NOMO-1 treated with dmso at 0.1 percent for 144 hours (cell line): ENCODE data around the gene OTUD5.

Experiments
- DNase-seq: peaks from one replicate; lab custom pipeline; 2025; ENCODE audit not compliant: unreplicated experiment; lab: John Stamatoyannopoulos, UW

OTUD5 gene

DNA sequence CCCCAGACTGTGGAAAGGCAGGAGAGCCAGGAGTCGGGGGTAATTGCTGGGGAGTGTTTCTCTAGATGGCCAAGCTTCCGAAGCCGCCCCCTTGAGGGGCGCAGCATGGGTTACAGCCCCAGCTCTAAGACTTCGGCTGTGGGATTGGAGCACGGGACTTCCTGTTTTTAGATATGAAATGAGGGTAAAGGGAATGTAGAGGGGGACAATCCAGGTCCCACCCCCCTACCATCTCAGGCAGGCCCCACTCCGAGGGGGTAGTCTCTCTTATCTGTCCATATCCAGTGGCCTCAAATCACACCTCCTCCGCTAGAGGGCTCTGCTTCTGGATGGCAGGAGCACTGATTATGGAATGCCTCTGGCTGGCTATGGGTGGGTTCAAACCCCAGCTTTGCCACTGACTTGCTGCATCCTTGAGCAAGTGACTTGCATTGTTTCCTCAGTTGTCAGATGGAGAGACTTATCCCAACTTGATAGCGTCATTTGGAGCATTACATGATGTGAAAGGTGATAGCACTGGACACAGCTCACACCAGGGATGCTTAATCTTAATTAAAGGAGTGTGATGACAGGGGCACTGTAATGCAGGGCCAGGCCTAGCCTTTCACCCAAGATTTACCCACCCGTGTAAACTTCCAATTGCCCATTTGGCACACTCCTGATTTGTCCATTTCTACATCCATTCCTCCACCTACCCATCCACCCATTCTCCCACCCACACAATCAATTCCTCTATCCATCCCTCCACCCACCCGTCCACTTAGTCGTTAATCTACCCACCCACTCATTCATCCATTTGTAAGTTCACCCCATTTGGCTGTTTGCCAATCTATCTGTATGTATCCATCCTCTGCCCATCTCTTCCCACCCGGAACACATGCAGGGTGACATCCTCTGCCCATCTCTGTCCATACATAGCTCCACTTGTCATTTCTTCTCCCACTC, 15.1 kb upstream of the OTUD5 start:
- no peak for DNase-seq

- no peak for DNase-seq
Observed at GRCh38 chrX:48971249-48972219, 14.1 kb upstream of the OTUD5 start, which contains the start of gene KCND1. TSS of gene KCND1 (minus strand) at chrX:48971844. CDS start at chrX:48970271, 1,573 bp downstream.

GRCh38 chrX:48969471-48969870, 12.1 kb upstream of the OTUD5 start:
- no peak for DNase-seq

DNA sequence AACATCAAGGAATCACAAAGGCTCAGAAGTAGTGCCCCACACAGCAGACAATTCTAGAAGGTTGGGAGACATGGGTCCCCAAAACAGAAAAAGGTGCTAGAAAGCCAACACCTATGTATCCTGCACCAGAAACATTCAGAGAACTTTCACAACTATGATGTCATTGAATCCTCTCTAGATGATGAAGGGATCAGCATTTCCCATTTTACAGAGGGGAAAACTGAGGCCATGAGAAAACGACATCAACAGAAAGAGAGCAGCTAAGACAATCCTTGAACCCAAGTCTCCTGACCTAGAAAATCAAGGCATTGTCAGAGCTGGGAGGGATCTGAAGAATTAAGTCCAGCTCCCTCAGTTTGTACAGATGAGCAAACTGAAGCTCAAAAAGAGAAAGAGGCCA, 11.0 kb upstream of the OTUD5 start:
- no peak for DNase-seq

GRCh38 chrX:48966796-48967579, 9.6 kb upstream of the OTUD5 start:
- DNase-seq: no peak

DNA sequence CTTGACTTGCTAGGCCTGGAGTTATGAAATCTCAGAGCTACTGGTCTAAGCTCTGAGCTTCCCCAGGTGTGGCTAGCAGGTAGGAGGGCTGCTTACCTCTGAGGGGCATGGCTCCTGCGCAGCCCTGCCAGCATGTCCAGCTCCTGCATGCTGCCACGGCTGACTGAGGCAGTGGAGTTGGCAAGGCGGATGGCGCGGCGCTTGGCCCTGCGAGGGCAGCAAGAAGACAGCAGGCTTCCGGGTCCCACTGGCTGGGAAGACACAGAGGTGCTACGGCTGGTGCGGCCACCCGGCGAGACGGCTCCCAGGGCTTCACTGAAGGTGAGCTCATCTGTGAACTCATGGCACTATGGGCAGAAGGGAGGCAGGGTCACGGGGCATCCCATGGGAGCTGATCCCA, 8.6 kb upstream of the OTUD5 start:
- DNase-seq: no peak

- no peak for DNase-seq
Observed at GRCh38 chrX:48961585-48962091, 4.2 kb upstream of the OTUD5 start.

GRCh38 chrX:48960291-48960690, 2.9 kb upstream of the OTUD5 start:
- DNase-seq: peak; percentile 44

DNA sequence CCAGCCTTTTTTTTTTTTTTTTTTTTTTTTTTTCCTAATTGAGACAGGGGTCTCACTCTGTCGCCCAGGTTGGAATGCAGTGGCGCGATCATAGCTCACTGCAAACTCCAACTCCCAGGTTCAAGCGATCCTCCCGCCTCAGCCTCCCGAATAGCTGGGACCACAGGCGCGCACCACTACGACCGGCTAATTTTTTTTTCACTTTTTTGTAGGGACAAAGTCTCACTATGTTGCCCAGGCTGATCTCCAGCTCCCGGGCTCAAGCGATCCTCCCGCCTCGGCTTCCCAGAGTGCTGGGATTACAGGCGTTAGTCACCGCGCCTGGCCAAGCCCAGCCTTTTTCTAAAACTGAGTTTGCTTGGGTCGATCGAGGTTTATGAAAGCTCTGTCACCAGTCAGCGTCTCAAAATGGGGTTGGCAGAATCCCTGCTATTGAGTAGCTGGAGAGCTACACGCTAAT, 1.3 kb upstream of the OTUD5 start:
- DNase-seq: no peak

- peak; percentile 88 for DNase-seq
Observed at GRCh38 chrX:48957827-48958634, 624 bp upstream of the OTUD5 start.

GRCh38 chrX:48956728-48957414, 536 bp downstream of the OTUD5 start:
- no peak for DNase-seq

DNA sequence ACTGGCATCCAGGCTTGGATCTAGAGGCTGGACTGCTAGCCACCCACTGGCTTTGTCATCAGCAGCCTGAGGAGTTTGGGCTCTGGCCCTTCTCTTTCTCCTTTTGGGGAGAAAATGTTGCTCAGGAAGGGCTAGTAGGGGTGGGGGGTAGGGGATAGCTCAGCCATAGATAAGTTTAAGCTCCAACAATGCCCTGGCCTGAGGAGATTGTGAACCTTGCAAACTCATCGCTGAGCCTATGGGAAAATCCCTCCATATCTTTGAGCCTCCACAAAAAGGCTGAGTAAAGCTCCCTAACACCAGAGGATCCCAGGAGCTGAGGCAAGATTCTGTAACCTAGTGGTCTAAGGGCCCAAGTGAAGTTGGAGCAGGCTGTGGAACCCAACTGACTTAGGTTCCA, 8.8 kb downstream of the OTUD5 start:
- no peak for DNase-seq

GRCh38 chrX:48945517-48946348, 11.7 kb downstream of the OTUD5 start:
- DNase-seq: no peak

- DNase-seq: no peak
Observed at GRCh38 chrX:48942895-48943294, 14.5 kb downstream of the OTUD5 start.

GRCh38 chrX:48940404-48940955, 16.9 kb downstream of the OTUD5 start:
- no peak for DNase-seq

GRCh38 chrX:48939524-48940228, 17.7 kb downstream of the OTUD5 start:
- no peak for DNase-seq

DNA sequence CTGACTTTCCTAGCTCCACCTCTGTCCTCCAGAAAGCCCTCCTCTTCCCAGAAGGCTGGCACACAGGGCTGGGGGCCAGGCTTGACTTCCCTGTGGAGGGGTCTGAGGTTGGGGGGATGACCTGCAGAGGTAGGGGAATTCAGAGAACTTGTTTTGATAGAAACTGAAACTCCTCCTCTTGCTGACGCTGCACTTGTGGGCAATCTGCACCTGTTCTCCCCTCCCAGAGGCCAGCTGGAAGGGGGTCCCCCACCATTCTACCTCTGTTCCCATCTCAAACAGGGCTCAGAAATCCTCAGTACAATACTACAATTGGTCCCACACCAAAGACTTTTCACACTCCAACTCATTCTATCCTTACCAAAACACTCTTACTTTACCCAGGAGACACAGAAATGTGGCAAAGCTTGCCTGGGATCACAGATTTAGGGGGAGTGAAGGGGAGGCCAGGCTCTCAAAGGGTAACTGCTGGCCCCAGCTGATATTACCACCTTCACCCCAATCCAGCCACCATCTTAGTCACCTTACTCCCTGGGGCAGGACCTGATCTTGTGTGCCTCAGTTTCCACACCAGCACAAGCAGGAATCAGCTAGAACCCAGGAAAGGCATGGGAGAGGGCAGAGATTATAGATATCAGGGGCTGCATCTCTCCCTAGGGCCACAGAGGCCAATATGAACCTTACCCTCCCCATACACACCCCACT, 18.5 kb downstream of the OTUD5 start:
- no peak for DNase-seq
